ENCODE results near the gene BICD1.

Gene BICD1

GRCh38 chr12:32084017-32084688 is 22.5 kb upstream of the BICD1 start:
- H3K4me3 ChIP-seq (replicated peaks; ENCODE audit: insufficient read depth, low read length), result no peak overlapping the region
- H3K27ac ChIP-seq (replicated peaks), result no peak overlapping the region
- TF ChIP-seq GABPA (IDR thresholded peaks at IDR 0.05; ENCODE audit: low read depth) (no peak), POLR2AphosphoS5 (IDR thresholded peaks at IDR 0.05; ENCODE audit: low read depth) (no peak), REST (IDR thresholded peaks at IDR 0.05; ENCODE audit: insufficient replicate concordance, low read depth) (no peak), SPI1 (IDR thresholded peaks at IDR 0.05; ENCODE audit: borderline replicate concordance, low read depth) (no peak), CTCF (IDR thresholded peaks at IDR 0.05; ENCODE audit: insufficient read depth, low read length) (no peak)
- no peak for DNase-seq (ENCODE audit: low read depth in 1 of 2, low spot score in 1 of 2)
- no peaks in the 10 kb centered on the region for H3K27me3 ChIP-seq (ENCODE audit: insufficient read depth, poor library complexity, severe bottlenecking)

- no peak for DNase-seq (ENCODE audit: low read depth in 1 of 2, low spot score in 1 of 2)
- H3K27ac ChIP-seq (replicated peaks), result no peak overlapping the region
- no peak overlapping the region for H3K4me3 ChIP-seq (replicated peaks; ENCODE audit: insufficient read depth, low read length)
- TF ChIP-seq REST (IDR thresholded peaks at IDR 0.05; ENCODE audit: insufficient replicate concordance, low read depth) (no peak), POLR2AphosphoS5 (IDR thresholded peaks at IDR 0.05; ENCODE audit: low read depth) (no peak), CTCF (IDR thresholded peaks at IDR 0.05; ENCODE audit: insufficient read depth, low read length) (no peak), GABPA (IDR thresholded peaks at IDR 0.05; ENCODE audit: low read depth) (no peak), SPI1 (IDR thresholded peaks at IDR 0.05; ENCODE audit: borderline replicate concordance, low read depth) (no peak)
- H3K27me3 ChIP-seq (ENCODE audit: insufficient read depth, poor library complexity, severe bottlenecking), result no peaks in the 10 kb centered on the region
Measured at GRCh38 chr12:32084753-32085152, 21.9 kb upstream of the BICD1 start.

GRCh38 chr12:32087306-32087705 is 19.3 kb upstream of the BICD1 start:
- DNase-seq (ENCODE audit: low read depth in 1 of 2, low spot score in 1 of 2), result no peak
- Histone ChIP-seq H3K27ac (replicated peaks) (no peak overlapping the region), H3K4me3 (replicated peaks; ENCODE audit: insufficient read depth, low read length) (no peak overlapping the region), H3K27me3 (ENCODE audit: insufficient read depth, poor library complexity, severe bottlenecking) (no peaks in the 10 kb centered on the region)
- TF ChIP-seq SPI1 (IDR thresholded peaks at IDR 0.05; ENCODE audit: borderline replicate concordance, low read depth), result no peak

- TF ChIP-seq CTCF (IDR thresholded peaks at IDR 0.05; ENCODE audit: insufficient read depth, low read length) (no peak), POLR2AphosphoS5 (IDR thresholded peaks at IDR 0.05; ENCODE audit: low read depth) (no peak), REST (IDR thresholded peaks at IDR 0.05; ENCODE audit: insufficient replicate concordance, low read depth) (no peak), SPI1 (IDR thresholded peaks at IDR 0.05; ENCODE audit: borderline replicate concordance, low read depth) (no peak), GABPA (IDR thresholded peaks at IDR 0.05; ENCODE audit: low read depth) (no peak)
- DNase-seq (ENCODE audit: low read depth in 1 of 2, low spot score in 1 of 2), result no peak
- H3K27ac ChIP-seq (replicated peaks), result no peak overlapping the region
- no peaks in the 10 kb centered on the region for H3K27me3 ChIP-seq (ENCODE audit: insufficient read depth, poor library complexity, severe bottlenecking)
- no peak overlapping the region for H3K4me3 ChIP-seq (replicated peaks; ENCODE audit: insufficient read depth, low read length)
Measured at GRCh38 chr12:32089156-32089555, 17.5 kb upstream of the BICD1 start.

All from HL-60 (cell line).